Left lung (tissue), 10 donors: ENCODE results near the gene SPINK4. TPM values are rescaled to one million over a fixed set of nuclear protein-coding genes. Genes with fewer than 3 reads are reported as not detected.

Experiments used
- ATAC-seq: fragments of 200-7000 bp; cut with Tn5 transposase; one replicate; pipeline ENCODE4 v1.9.1; 2020; ENCODE audit warnings: moderate library complexity
- DNase-seq, 4 donors: peaks; one replicate each; pipeline ENCODE4 v3.0.0-alpha.2; 2013 to 2020
- H3K27ac ChIP-seq, 2 donors: fragments of 200-600 bp; sonication (generic) in 1 of 2; one replicate each; pipeline versions ENCODE4 v1.5.0 to v1.8.0; 2020 to 2021
- H3K27me3 ChIP-seq, 2 donors: fragments of 200-600 bp; sonication (generic) in 1 of 2; one replicate each; pipeline versions ENCODE4 v1.5.0 to v1.8.0; 2020 to 2021
- H3K36me3 ChIP-seq, 2 donors: fragments of 200-600 bp; sonication (generic) in 1 of 2; one replicate each; pipeline versions ENCODE4 v1.5.0 to v1.8.0; 2020 to 2021
- H3K4me1 ChIP-seq, 2 donors: fragments of 200-600 bp; one replicate each; pipeline ENCODE4 v1.8.0; 2021
- H3K4me3 ChIP-seq, 2 donors: fragments of 200-600 bp; sonication (generic) in 1 of 2; one replicate each; pipeline versions ENCODE4 v1.5.0 to v1.8.0; 2020 to 2021; ENCODE audit warnings: mild to moderate bottlenecking in 1 of 2
- H3K9me3 ChIP-seq, 2 donors: fragments of 200-600 bp; sonication (generic) in 1 of 2; one replicate each; pipeline versions ENCODE4 v1.5.0 to v1.8.0; 2020 to 2021
- CTCF ChIP-seq, 2 donors: fragments of 200-600 bp; sonication (generic) in 1 of 2; IDR thresholded peaks; one replicate each; pipeline versions ENCODE4 v1.5.0 to v1.8.0; 2021; ENCODE audit warnings: antibody characterized with exemption in 2 of 2
- intact Hi-C, 2 donors: fragments of 100-400 bp; cut with DNase I; formaldehyde crosslinking; loops; one replicate each; pipeline versions ENCODE4 v1.11.2 to v1.14.2; 2022
- polyA plus RNA-seq, 6 donors: library from polyadenylated mRNA; unstranded; fragments of 120-200 nt; gene quantifications; one replicate each; pipeline ENCODE4 v1.2.1, GENCODE V29; 2013; ENCODE audit not compliant: insufficient read length in 6 of 6
- total RNA-seq, 2 donors: library from RNA; stranded (reverse); fragmentation: NEBNext Ultra II Directional; extraction: Animal tissue kit (Norgen Biotek cat#: 25700); gene quantifications; one replicate each; pipeline ENCODE4 v1.2.1, GENCODE V29; 2021
- donor health status: DM: no; HTN: yes; CAD: no.
- donor health status: DM: no; HTN: no; CAD: no.

Gene SPINK4
- total and polyA plus RNA-seq, 8 donors = not detected

GRCh38 chr9:33197279-33198152, 42.5 kb upstream of the SPINK4 start:
- H3K27me3 ChIP-seq = no peaks in the 10 kb centered on the region
- ATAC-seq (peak; percentile 55), DNase-seq (no peak)
- H3K4me3 ChIP-seq = no peak overlapping the region
- no peaks in the 10 kb centered on the region for H3K36me3 ChIP-seq
- H3K27ac ChIP-seq = peak overlapping the region in 1 of 2 donors; percentile 29
- intact Hi-C loops = no loop called here
- no peak for TF ChIP-seq CTCF (IDR thresholded peaks at IDR 0.05)
- H3K9me3 ChIP-seq = no peaks in the 10 kb centered on the region
- H3K4me1 ChIP-seq = peaks cover 0 to 4% of the 10 kb centered on the region in 2 donors

DNA sequence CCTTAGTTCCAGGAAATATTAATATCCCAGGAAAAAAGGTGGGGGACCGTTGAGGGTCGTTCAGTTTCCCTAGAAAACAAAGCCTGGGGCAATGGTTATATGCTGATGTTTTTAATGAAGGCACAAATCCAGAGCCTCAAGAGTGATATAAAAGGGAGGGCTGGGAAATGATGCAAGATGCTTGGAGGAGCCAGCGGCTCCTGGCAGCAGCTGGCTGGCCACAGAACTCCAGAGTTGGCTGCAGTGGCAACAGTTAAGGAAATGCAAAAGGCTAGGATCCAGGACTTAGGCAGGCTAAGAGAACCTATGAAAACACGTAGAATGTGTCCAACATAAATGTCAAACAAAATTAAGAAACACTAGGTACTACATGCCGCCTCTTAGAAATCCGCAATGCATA, 41.8 kb upstream of the SPINK4 start:
- intact Hi-C loops = no loop called here
- H3K27ac ChIP-seq = peak overlapping the region in 1 of 2 donors; percentile 29

DNA sequence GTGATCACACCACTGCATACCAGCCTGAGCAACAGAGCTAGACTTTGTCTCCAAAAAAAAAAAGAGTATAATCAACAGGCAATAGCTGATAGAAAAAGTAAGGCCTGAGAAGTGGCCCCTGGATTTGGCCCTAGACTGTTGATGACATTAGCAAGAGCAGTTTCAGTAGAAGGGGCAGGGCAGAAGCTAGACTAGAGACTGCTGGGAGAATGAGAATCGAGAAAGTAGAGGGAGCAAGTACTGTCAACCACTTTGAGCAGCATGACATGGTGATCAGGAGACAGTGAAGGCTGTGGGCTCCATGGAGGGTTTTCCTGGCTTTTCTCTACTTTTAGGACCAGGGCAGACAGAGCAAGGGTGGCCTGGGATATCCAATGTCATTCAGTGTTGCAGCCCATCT, 37.9 kb upstream of the SPINK4 start:
- no peak for ATAC-seq
- Histone ChIP-seq H3K27ac (no peak overlapping the region), H3K9me3 (no peaks in the 10 kb centered on the region), H3K27me3 (no peaks in the 10 kb centered on the region), H3K4me1 (peaks cover 0 to 4% of the 10 kb centered on the region in 2 donors), H3K4me3 (no peak overlapping the region), H3K36me3 (no peaks in the 10 kb centered on the region)
- DNase-seq = no peak
- no peak for TF ChIP-seq CTCF (IDR thresholded peaks at IDR 0.05)
- intact Hi-C loops = no loop called here

More for the DNA sequence above, 41.8 kb upstream of the SPINK4 start:
- Histone ChIP-seq H3K4me1 (peaks cover 0 to 4% of the 10 kb centered on the region in 2 donors), H3K4me3 (no peak overlapping the region), H3K36me3 (no peaks in the 10 kb centered on the region), H3K27me3 (no peaks in the 10 kb centered on the region), H3K9me3 (no peaks in the 10 kb centered on the region)
- no peak for TF ChIP-seq CTCF (IDR thresholded peaks at IDR 0.05)
- peak; percentile 60 for ATAC-seq
- DNase-seq = peak in 2 of 4 donors; percentile 49 to 75

DNA sequence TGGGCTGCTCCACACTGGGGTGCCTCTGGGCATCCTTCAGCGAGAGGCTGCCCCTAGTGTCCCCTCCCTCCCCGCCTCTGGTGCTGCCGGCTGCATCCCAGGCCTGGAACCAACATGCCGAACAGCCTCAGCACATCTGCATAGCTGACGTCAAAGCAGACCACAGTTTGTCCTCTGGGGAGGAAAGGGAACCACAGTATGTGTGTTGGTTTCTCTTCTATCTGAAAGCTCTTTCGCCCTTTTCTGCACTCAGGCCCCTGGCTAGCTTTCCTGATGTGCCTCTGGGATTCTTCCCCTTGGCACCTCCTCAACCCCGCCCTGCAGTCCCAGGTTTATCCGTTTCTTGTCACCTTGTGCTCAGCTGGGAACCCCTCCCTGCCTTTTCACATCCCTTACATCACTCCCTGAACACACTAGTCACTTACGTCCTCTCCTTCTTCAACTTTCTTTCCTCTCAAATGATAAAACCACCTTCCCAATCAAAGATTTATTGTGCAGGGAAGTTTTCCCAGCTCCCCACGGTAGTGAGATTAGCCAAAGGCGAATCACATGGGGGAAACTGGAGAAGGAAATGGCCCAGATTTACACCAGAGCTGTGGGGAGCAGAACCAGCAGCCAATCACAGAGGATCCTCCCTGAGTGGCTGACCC, 37.3 kb upstream of the SPINK4 start:
- no peaks in the 10 kb centered on the region for H3K9me3 ChIP-seq
- intact Hi-C loops = no loop called here
- H3K4me3 ChIP-seq = no peak overlapping the region
- no peak for TF ChIP-seq CTCF (IDR thresholded peaks at IDR 0.05)
- DNase-seq (no peak), ATAC-seq (peak; percentile 74)
- no peak overlapping the region for H3K27ac ChIP-seq
- no peaks in the 10 kb centered on the region for H3K36me3 ChIP-seq
- no peaks in the 10 kb centered on the region for H3K27me3 ChIP-seq
- H3K4me1 ChIP-seq = peaks cover 0 to 4% of the 10 kb centered on the region in 2 donors

GRCh38 chr9:33209394-33209793, 30.6 kb upstream of the SPINK4 start:
- no peaks in the 10 kb centered on the region for H3K9me3 ChIP-seq
- TF ChIP-seq CTCF (IDR thresholded peaks at IDR 0.05) = no peak

More at GRCh38 chr9:33209394-33209793, 30.6 kb upstream of the SPINK4 start:
- ATAC-seq = no peak
- Histone ChIP-seq H3K27me3 (no peaks in the 10 kb centered on the region), H3K36me3 (no peaks in the 10 kb centered on the region), H3K4me3 (no peak overlapping the region), H3K4me1 (no peaks in the 10 kb centered on the region), H3K27ac (no peak overlapping the region)
- intact Hi-C loops = no loop called here
- no peak for DNase-seq
